PC-9 (cell line): ENCODE data around the gene LSP1. TPM values are rescaled to one million over a fixed set of nuclear protein-coding genes. Genes with fewer than 3 reads are reported as not detected.

Source experiments
- BruUV-seq: library from RNA; stranded (reverse); fragments of 400-500 nt; replicated peaks from 2 replicates; lab custom pipeline; 2021; lab: Mats Ljungman, UMichigan
- CTCF ChIA-PET: fragments of 300-600 bp; sonication (Branson Sonifier 250); formaldehyde crosslinking; loops from one replicate; lab custom pipeline; 2022; ENCODE audit warnings: antibody characterized with exemption; lab: Charles Lee
- POLR2A ChIA-PET: fragments of 300-600 bp; sonication (Branson Sonifier 250); formaldehyde crosslinking; loops from one replicate; lab custom pipeline; 2022; ENCODE audit warnings: antibody characterized with exemption; ENCODE audit not compliant: unreplicated experiment; lab: Charles Lee
- DNase-seq, 2 experiments: peaks; one replicate each; pipeline versions ENCODE4 v3.0.0 to v3.0.0-alpha.2; 2015 to 2022; ENCODE audit warnings: mixed read lengths in 1 of 2
- H2AFZ ChIP-seq: fragments of 200-600 bp; sonication (generic); 2 replicates; pipeline ENCODE4 v1.8.1; 2017; ENCODE audit warnings: antibody characterized with exemption
- H3F3A ChIP-seq: fragments of 200-600 bp; sonication (generic); 2 replicates; pipeline ENCODE4 v1.8.1; 2017; ENCODE audit warnings: antibody characterized with exemption, mild to moderate bottlenecking, low read depth; ENCODE audit not compliant: insufficient read depth
- H3K27ac ChIP-seq: fragments of 200-600 bp; sonication (generic); 2 replicates; pipeline ENCODE4 v1.6.1; 2016; ENCODE audit warnings: mixed run types
- H3K27me3 ChIP-seq: fragments of 200-600 bp; sonication (generic); 2 replicates; pipeline ENCODE4 v1.6.1; 2016; ENCODE audit warnings: low read depth, mixed run types; ENCODE audit not compliant: insufficient read depth
- H3K36me3 ChIP-seq: fragments of 200-600 bp; sonication (generic); 2 replicates; pipeline ENCODE4 v1.6.1; 2016; ENCODE audit warnings: low read depth, mixed run types
- H3K4me1 ChIP-seq: fragments of 200-600 bp; sonication (generic); replicated peaks from 2 replicates; pipeline ENCODE4 v1.6.1; 2016; ENCODE audit warnings: mixed run types; ENCODE audit not compliant: insufficient read depth
- H3K4me2 ChIP-seq: fragments of 200-600 bp; sonication (generic); 2 replicates; pipeline ENCODE4 v1.6.1; 2017; ENCODE audit warnings: mixed run types
- H3K4me3 ChIP-seq: fragments of 200-600 bp; sonication (generic); 2 replicates; pipeline ENCODE4 v1.6.1; 2016; ENCODE audit warnings: mixed run types
- H3K79me2 ChIP-seq: fragments of 200-600 bp; sonication (generic); 2 replicates; pipeline ENCODE4 v1.6.1; 2017; ENCODE audit warnings: low read depth, mixed run types
- H3K9me2 ChIP-seq: fragments of 200-600 bp; sonication (generic); 2 replicates; pipeline ENCODE4 v1.8.1; 2017; ENCODE audit warnings: mild to moderate bottlenecking; ENCODE audit not compliant: insufficient read depth
- H3K9me3 ChIP-seq: fragments of 200-600 bp; sonication (generic); 2 replicates; pipeline ENCODE4 v1.8.1; 2016; ENCODE audit warnings: low read depth; ENCODE audit not compliant: insufficient read depth
- H4K20me1 ChIP-seq: fragments of 200-600 bp; sonication (generic); 2 replicates; pipeline ENCODE4 v1.8.1; 2017; ENCODE audit not compliant: insufficient read depth
- EZH2 ChIP-seq: fragments of 200-600 bp; sonication (generic); IDR thresholded peaks from 2 replicates; pipeline ENCODE4 v1.8.0; 2017; ENCODE audit warnings: antibody characterized with exemption, low read depth
- intact Hi-C: fragments of 100-400 bp; cut with micrococcal nuclease; formaldehyde crosslinking; loops from one replicate; pipeline ENCODE4 v1.10.0; 2022; ENCODE audit not compliant: unreplicated experiment
- total RNA-seq: library from RNA; stranded (reverse); gene quantifications from 2 replicates; pipeline ENCODE4 v1.2.3, GENCODE V29; 2021
- TF ChIP-seq, protein P1 (sequence below): fragments of 200-600 bp; sonication (generic); conservative IDR thresholded peaks from 2 replicates; pipeline ENCODE4 v1.6.1; 2017; ENCODE audit warnings: mixed run types, antibody characterized with exemption, mild to moderate bottlenecking, moderate library complexity

Gene LSP1
- total RNA-seq, 1 experiment from 2014 or later, result 2.6 TPM

DNA sequence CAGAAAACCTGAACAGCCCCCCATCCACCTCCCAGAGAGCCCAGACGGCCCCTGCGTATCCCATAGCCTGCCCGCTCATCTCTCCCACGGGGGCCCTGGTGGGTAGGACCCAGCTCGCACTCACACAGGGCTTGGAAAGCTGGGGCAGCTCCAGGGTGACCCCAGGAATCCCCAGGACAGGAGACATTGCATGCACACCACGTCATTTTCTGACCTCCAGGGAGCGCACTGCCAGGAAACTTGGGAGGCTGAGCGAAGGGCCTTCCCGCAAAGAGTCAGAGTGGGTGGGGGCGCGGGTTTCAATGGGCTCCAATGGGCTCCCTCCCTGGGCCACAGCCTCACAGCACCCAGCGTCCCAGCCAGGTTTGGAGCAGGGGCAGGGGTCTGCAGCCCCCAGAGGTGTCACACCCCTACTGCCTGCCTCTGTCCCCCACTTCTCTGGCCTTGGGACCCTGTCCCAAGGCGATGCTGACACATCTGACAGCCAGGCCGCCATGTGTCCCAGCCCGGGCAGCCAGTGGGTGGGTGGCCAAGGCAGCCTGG lies 26.3 kb upstream of the LSP1 start:
- Histone ChIP-seq H3K36me3 (no peaks in the 10 kb centered on the region), H3K9me3 (no peaks in the 10 kb centered on the region), H2AFZ (no peak overlapping the region), H3K27ac (no peak overlapping the region), H3K4me2 (peak overlapping the region; percentile 67), H3K27me3 (no peaks in the 10 kb centered on the region), H3F3A (no peaks in the 10 kb centered on the region; the same call in 1 of the 2 replicates), H3K4me1 (peaks cover 50% of the 10 kb centered on the region), H3K79me2 (no peaks in the 10 kb centered on the region), H4K20me1 (no peaks in the 10 kb centered on the region), H3K4me3 (no peak overlapping the region), H3K9me2 (no peaks in the 10 kb centered on the region)
- intact Hi-C loops, result loop anchor here (1.0 to 10.0 kb wide), 2 partner anchors 66 to 282 kb away; no protein-coding TSS in a partner anchor
- BruUV-seq, result no TSS peak
- TF ChIP-seq EZH2, result no peak
- TF ChIP-seq, protein P1, sequence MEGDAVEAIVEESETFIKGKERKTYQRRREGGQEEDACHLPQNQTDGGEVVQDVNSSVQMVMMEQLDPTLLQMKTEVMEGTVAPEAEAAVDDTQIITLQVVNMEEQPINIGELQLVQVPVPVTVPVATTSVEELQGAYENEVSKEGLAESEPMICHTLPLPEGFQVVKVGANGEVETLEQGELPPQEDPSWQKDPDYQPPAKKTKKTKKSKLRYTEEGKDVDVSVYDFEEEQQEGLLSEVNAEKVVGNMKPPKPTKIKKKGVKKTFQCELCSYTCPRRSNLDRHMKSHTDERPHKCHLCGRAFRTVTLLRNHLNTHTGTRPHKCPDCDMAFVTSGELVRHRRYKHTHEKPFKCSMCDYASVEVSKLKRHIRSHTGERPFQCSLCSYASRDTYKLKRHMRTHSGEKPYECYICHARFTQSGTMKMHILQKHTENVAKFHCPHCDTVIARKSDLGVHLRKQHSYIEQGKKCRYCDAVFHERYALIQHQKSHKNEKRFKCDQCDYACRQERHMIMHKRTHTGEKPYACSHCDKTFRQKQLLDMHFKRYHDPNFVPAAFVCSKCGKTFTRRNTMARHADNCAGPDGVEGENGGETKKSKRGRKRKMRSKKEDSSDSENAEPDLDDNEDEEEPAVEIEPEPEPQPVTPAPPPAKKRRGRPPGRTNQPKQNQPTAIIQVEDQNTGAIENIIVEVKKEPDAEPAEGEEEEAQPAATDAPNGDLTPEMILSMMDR, result peak; percentile 36; the same call in 1 of the 2 replicates
- CTCF ChIA-PET, result interaction anchor here (0.5 kb wide), 1 partner anchor 62 kb away, joined by 6 read pairs; no protein-coding TSS in a partner anchor
- DNase-seq, result peak in 1 of 2 experiments; percentile 49
- POLR2A ChIA-PET, result no interaction called here

DNA sequence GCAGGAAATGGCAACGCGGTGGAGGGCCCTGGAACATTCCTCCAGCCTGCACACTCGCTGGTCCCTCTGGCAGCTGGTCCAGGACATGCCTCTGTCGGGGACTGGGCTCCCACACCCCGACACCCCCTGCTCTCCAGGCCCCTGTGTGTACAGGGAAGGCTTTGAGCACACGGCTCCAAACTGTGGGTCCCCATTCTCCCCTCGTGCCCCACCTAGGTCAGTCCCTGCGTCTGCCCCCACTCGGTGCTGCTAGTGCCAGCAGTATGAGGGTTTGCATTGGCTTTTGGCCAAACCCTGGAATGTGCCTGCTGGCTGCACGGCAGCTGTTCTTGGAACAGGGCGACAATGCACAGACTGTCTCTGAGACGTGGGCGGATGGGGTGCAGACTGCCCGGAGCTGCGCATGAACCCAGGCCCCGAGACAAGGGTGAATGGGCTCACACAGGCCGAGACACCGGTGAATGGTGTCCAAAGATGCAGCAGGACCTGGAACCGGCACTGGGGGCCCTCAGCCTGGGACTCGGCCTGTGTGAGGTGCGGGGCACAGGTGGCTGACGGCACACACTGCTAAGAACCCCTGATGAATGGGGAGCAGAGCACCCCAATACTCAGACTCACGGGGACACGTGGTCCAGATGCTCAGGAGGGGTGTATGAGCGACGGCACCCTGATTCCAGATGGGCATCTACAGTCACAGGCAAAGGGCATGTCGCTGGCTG lies 25.6 kb upstream of the LSP1 start:
- H3K9me3 ChIP-seq, result no peaks in the 10 kb centered on the region
- no peaks in the 10 kb centered on the region; the same call in 1 of the 2 replicates for H3F3A ChIP-seq
- no peak overlapping the region for H3K27ac ChIP-seq
- no peaks in the 10 kb centered on the region for H3K36me3 ChIP-seq
- no peaks in the 10 kb centered on the region for H4K20me1 ChIP-seq
- POLR2A ChIA-PET, result no interaction called here
- DNase-seq, result peak; percentile 76 to 78
- CTCF ChIA-PET, result no interaction called here
- no TSS peak for BruUV-seq
- peak overlapping the region; percentile 67 for H3K4me2 ChIP-seq
- H2AFZ ChIP-seq, result no peak overlapping the region
- no peaks in the 10 kb centered on the region for H3K9me2 ChIP-seq
- no peaks in the 10 kb centered on the region for H3K27me3 ChIP-seq
- H3K4me3 ChIP-seq, result no peak overlapping the region
- H3K79me2 ChIP-seq, result no peaks in the 10 kb centered on the region
- no peak for TF ChIP-seq EZH2
- TF ChIP-seq, protein P1, result no peak; the same call in 1 of the 2 replicates
- intact Hi-C loops, result loop anchor here (1.0 to 10.0 kb wide), 2 partner anchors 67 to 282 kb away; no protein-coding TSS in a partner anchor
- H3K4me1 ChIP-seq, result peaks cover 54% of the 10 kb centered on the region

DNA sequence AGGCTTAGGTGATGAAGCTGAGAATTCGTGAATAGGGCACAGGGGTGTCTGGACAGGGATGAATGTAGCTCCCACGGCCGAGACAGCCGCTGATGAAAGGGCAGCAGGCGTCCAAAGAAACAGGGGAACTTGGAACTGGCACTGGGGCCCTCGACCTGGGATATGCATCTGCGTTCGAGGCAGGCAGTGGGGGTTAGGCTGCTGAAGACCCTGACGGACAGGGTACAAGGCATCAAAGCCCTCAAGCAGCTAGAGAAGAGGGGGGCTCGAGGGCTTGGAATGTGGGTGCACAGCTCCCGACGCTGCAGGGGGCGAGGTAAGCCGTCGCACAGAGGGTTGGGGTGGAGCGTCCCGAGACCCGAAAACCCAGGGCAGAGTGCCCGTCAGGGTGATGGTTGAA lies 25.0 kb upstream of the LSP1 start:
- no TSS peak for BruUV-seq
- H3K4me1 ChIP-seq, result peaks cover 61% of the 10 kb centered on the region
- no peak overlapping the region for H2AFZ ChIP-seq
- H3K27me3 ChIP-seq, result no peaks in the 10 kb centered on the region
- no peaks in the 10 kb centered on the region for H4K20me1 ChIP-seq
- CTCF ChIA-PET, result no interaction called here
- H3K27ac ChIP-seq, result no peak overlapping the region
- H3F3A ChIP-seq, result no peaks in the 10 kb centered on the region; the same call in 1 of the 2 replicates
- H3K79me2 ChIP-seq, result no peaks in the 10 kb centered on the region
- DNase-seq, result no peak
- POLR2A ChIA-PET, result no interaction called here
- no peaks in the 10 kb centered on the region for H3K36me3 ChIP-seq
- H3K4me3 ChIP-seq, result no peak overlapping the region
- intact Hi-C loops, result loop anchor here (1.0 to 10.0 kb wide), 2 partner anchors 68 to 283 kb away; no protein-coding TSS in a partner anchor
- no peak for TF ChIP-seq EZH2
- TF ChIP-seq, protein P1, result no peak
- no peaks in the 10 kb centered on the region for H3K9me2 ChIP-seq
- 0 out of 2 replicates have a peak overlapping the region, but pooled peaks have one; percentile 64 for H3K4me2 ChIP-seq
- H3K9me3 ChIP-seq, result no peaks in the 10 kb centered on the region
